ENCODE results near the gene CAVIN4.

GRCh38 chr9:100567856-100568255, 10.0 kb upstream of the CAVIN4 start:
- no peak for TF ChIP-seq CTCF (IDR thresholded peaks at IDR 0.05; ENCODE audit: poor library complexity)
- TF ChIP-seq EZH2 (IDR thresholded peaks at IDR 0.05; ENCODE audit: borderline replicate concordance), result no peak
- no peak for TF ChIP-seq EZH2phosphoT487 (IDR thresholded peaks at IDR 0.05; ENCODE audit: low read depth, severe bottlenecking, unreplicated experiment)

Measured in hepatocyte (in vitro differentiated cells).